CD14-positive monocyte (primary cell): ENCODE measurements around the gene TMEM18. TPM values are rescaled to one million over a fixed set of nuclear protein-coding genes. Genes with fewer than 3 reads are reported as not detected.
"Not testable (repeated sequence)": the region's sequence is repeated elsewhere in the genome, so short reads cannot be mapped to it uniquely, and the experiment has no call there.

Experiments
- DNase-seq, 3 donors: peaks; one replicate each; pipeline ENCODE4 v3.0.0-alpha.2; 2011 to 2022
- H2AFZ ChIP-seq: 2 replicates; pipeline ENCODE4 v1.6.0; 2012; ENCODE audit warnings: mild to moderate bottlenecking, low read depth, low read length, inconsistent platforms; ENCODE audit not compliant: insufficient read depth, poor library complexity, severe bottlenecking
- H3K27ac ChIP-seq, 2 donors: 1 replicate in 1 of 2; 2 replicates in 1 of 2; pipeline ENCODE4 v1.5.1; 2012 to 2013; ENCODE audit warnings: low read length in 2 of 2, control low read depth in 1 of 2, inconsistent platforms in 1 of 2, low read depth in 1 of 2, mild to moderate bottlenecking in 1 of 2
- H3K27me3 ChIP-seq, 2 donors: one replicate each; pipeline versions ENCODE4 v1.6.0 to v1.6.1; 2011 to 2013; ENCODE audit warnings: low read length in 2 of 2; ENCODE audit not compliant: control insufficient read depth in 2 of 2, insufficient read depth in 2 of 2
- H3K36me3 ChIP-seq, 2 donors: replicated peaks in 1 of 2; 1 replicate in 1 of 2; 2 replicates in 1 of 2; pipeline versions ENCODE4 v1.5.1 to v1.6.1; 2012 to 2013; ENCODE audit warnings: low read length in 2 of 2, control low read depth in 1 of 2, inconsistent platforms in 1 of 2, mild to moderate bottlenecking in 1 of 2; ENCODE audit not compliant: insufficient read depth in 2 of 2, control insufficient read depth in 1 of 2
- H3K4me1 ChIP-seq, 2 donors: 1 replicate in 1 of 2; 2 replicates in 1 of 2; pipeline versions ENCODE4 v1.5.1 to v1.6.1; 2012 to 2013; ENCODE audit warnings: low read length in 2 of 2, control low read depth in 1 of 2, inconsistent platforms in 1 of 2, mild to moderate bottlenecking in 1 of 2, moderate library complexity in 1 of 2; ENCODE audit not compliant: insufficient read depth in 2 of 2, control insufficient read depth in 1 of 2
- H3K4me2 ChIP-seq: replicated peaks from 2 replicates; pipeline ENCODE3; 2012; ENCODE audit warnings: low read length, moderate library complexity, mild to moderate bottlenecking; ENCODE audit not compliant: poor library complexity, severe bottlenecking; ENCODE audit errors: extremely low read depth
- H3K4me3 ChIP-seq, 3 experiments: fragments of 200-600 bp in 1 of 3; sonication (generic) in 1 of 3; replicated peaks in 1 of 3; 1 replicate in 2 of 3; 2 replicates in 1 of 3; pipeline ENCODE4 v1.5.1; 2011 to 2013; ENCODE audit warnings: low read length in 3 of 3, mild to moderate bottlenecking in 3 of 3, control low read depth in 2 of 3, low read depth in 2 of 3, inconsistent platforms in 1 of 3, moderate library complexity in 1 of 3
- H3K79me2 ChIP-seq: 2 replicates; pipeline ENCODE4 v1.6.0; 2012; ENCODE audit warnings: mild to moderate bottlenecking, control low read depth, inconsistent platforms, low read length, moderate library complexity; ENCODE audit not compliant: insufficient read depth
- H3K9ac ChIP-seq: 2 replicates; pipeline ENCODE4 v1.6.0; 2017; ENCODE audit warnings: low read length, mild to moderate bottlenecking; ENCODE audit not compliant: insufficient read depth, poor library complexity, severe bottlenecking
- H3K9me3 ChIP-seq, 2 donors: replicated peaks in 1 of 2; 1 replicate in 1 of 2; 2 replicates in 1 of 2; pipeline versions ENCODE4 v1.5.1 to v1.6.1; 2012 to 2013; ENCODE audit warnings: low read length in 2 of 2, control low read depth in 1 of 2; ENCODE audit not compliant: control insufficient read depth in 1 of 2, insufficient read depth in 1 of 2
- H4K20me1 ChIP-seq: 2 replicates; pipeline ENCODE4 v1.6.0; 2012; ENCODE audit warnings: mild to moderate bottlenecking, low read length, control low read depth, moderate library complexity; ENCODE audit not compliant: insufficient read depth
- H3K27ac Mint-ChIP-seq, 7 donors: one replicate each; pipeline ENCODE4 v1.8.0; 2020; ENCODE audit warnings: mild to moderate bottlenecking in 7 of 7, mixed read lengths in 7 of 7, moderate library complexity in 6 of 7, inconsistent platforms in 2 of 7
- H3K27me3 Mint-ChIP-seq, 3 donors: one replicate each; pipeline ENCODE4 v1.8.0; 2021 to 2022; ENCODE audit warnings: low read depth in 3 of 3, mild to moderate bottlenecking in 3 of 3, mixed read lengths in 3 of 3, moderate library complexity in 3 of 3, inconsistent platforms in 1 of 3
- H3K36me3 Mint-ChIP-seq, 2 donors: one replicate each; pipeline ENCODE4 v1.8.0; 2020; ENCODE audit warnings: mixed read lengths in 2 of 2, inconsistent platforms in 1 of 2, mild to moderate bottlenecking in 1 of 2
- H3K4me1 Mint-ChIP-seq: one replicate; pipeline ENCODE4 v1.8.0; 2020; ENCODE audit warnings: mild to moderate bottlenecking, mixed read lengths
- H3K4me3 Mint-ChIP-seq, 2 donors: one replicate each; pipeline ENCODE4 v1.8.0; 2020; ENCODE audit warnings: mild to moderate bottlenecking in 2 of 2, mixed read lengths in 2 of 2, moderate library complexity in 1 of 2
- H3K9me3 Mint-ChIP-seq, 7 donors: one replicate each; pipeline ENCODE4 v1.8.0; 2020 to 2022; ENCODE audit warnings: mixed read lengths in 7 of 7, mild to moderate bottlenecking in 6 of 7, moderate library complexity in 6 of 7, inconsistent platforms in 2 of 7
- WGBS: methylation state at CpG from one replicate; pipeline ENCODE4 v1.1.5; 2013; ENCODE audit warnings: missing lambda C conversion rate; ENCODE audit not compliant: insufficient coverage; 5-methylcytosine and 5-hydroxymethylcytosine counted together
- intact Hi-C, 2 donors: fragments of 100-400 bp; cut with micrococcal nuclease; formaldehyde crosslinking; loops; one replicate each; pipeline versions ENCODE4 v1.15.0 to v1.15.1; 2023
- polyA plus RNA-seq, 3 donors: library from polyadenylated mRNA; depleted of rRNA in 1 of 3; unstranded in 2 of 3; stranded (reverse) in 1 of 3; fragments of 300-500 nt in 2 of 3; fragments of >200 nt in 1 of 3; fragmentation: Illumina TruSeq in 2 of 3; gene quantifications; 1 replicate in 2 of 3; 2 replicates in 1 of 3; pipeline ENCODE4 v1.2.3, GENCODE V29; 2012 to 2021
- TF ChIP-seq, protein P1 (sequence below): fragments of 200-600 bp; IDR thresholded peaks from one replicate; pipeline ENCODE4 v1.8.0; 2022; ENCODE audit warnings: antibody characterized with exemption, mild to moderate bottlenecking

TMEM18 gene
- polyA plus RNA-seq, 3 donors, result 9.3 to 23.5 (median 21.8) TPM

DNA sequence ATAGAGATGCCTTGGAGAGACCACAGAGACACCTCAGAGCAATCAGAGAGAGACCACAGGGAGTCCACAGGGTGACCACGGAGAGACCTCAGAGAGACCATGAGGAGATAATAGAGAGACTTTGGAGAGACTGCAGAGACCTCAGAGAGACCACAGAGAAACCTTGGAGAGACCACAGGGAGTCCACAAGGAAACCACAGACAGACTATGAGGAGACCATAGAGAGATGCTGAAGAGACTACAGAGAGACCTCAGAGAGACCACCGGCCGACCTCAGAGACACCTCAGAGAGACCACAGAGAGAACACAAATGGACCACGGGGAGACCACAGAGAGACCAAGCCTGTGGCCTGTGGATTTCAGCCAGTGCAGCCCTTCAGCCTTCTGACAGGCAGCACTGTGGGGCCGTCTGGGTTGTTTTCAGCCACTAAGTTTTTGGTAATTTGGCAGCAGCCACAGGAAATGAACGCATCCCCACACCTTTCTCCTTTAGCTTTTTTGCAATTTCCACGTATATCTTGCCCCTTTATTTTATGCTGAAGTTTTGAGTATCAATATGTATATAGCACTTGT lies 11.4 kb upstream of the TMEM18 start:
- peaks cover 5 to 15% (median 11%) of the 10 kb centered on the region in 3 donors for H3K27me3 Mint-ChIP-seq
- peaks cover 21 to 34% (median 30%) of the 10 kb centered on the region in 7 donors for H3K9me3 Mint-ChIP-seq
- no peaks in the 10 kb centered on the region for H3K36me3 ChIP-seq
- no peak overlapping the region for H3K4me2 ChIP-seq
- H3K27me3 ChIP-seq, result no peaks in the 10 kb centered on the region
- H3K4me3 Mint-ChIP-seq, result no peak overlapping the region
- H3K4me1 Mint-ChIP-seq, result no peaks in the 10 kb centered on the region
- no peaks in the 10 kb centered on the region for H3K79me2 ChIP-seq
- H3K27ac ChIP-seq, result no peak overlapping the region
- H3K4me3 ChIP-seq, result no peak overlapping the region
- H3K36me3 Mint-ChIP-seq, result no peaks in the 10 kb centered on the region
- intact Hi-C loops, result no loop called here
- H3K9me3 ChIP-seq, result peaks cover 24 to 32% of the 10 kb centered on the region in 2 donors
- H2AFZ ChIP-seq, result no peak overlapping the region
- no peaks in the 10 kb centered on the region for H4K20me1 ChIP-seq
- no peak for DNase-seq
- TF ChIP-seq, protein P1, sequence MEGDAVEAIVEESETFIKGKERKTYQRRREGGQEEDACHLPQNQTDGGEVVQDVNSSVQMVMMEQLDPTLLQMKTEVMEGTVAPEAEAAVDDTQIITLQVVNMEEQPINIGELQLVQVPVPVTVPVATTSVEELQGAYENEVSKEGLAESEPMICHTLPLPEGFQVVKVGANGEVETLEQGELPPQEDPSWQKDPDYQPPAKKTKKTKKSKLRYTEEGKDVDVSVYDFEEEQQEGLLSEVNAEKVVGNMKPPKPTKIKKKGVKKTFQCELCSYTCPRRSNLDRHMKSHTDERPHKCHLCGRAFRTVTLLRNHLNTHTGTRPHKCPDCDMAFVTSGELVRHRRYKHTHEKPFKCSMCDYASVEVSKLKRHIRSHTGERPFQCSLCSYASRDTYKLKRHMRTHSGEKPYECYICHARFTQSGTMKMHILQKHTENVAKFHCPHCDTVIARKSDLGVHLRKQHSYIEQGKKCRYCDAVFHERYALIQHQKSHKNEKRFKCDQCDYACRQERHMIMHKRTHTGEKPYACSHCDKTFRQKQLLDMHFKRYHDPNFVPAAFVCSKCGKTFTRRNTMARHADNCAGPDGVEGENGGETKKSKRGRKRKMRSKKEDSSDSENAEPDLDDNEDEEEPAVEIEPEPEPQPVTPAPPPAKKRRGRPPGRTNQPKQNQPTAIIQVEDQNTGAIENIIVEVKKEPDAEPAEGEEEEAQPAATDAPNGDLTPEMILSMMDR, result no peak
- 63% methylated on average over 5 of the region's 7 CpGs for WGBS
- no peaks in the 10 kb centered on the region for H3K4me1 ChIP-seq
- H3K27ac Mint-ChIP-seq, result no peak overlapping the region
- no peak overlapping the region for H3K9ac ChIP-seq

DNA sequence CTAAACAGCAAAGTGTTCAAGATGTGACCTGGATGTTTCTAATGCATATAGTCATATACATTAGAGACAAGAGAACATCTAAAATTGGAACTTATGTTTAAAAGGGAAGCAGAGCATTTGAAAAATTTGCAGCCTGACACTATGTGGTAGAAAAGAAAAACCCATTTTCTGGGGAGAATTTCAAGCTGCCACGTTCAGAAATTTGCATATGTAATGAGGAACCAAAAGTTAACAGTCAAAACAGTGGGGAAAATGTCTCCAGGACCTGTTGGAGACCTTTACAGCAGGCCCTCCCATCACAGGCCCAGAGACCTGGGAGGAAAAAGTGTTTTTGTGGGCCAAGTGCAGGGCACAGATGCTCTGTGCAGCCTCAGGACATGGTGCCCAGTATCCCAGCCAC lies 8.2 kb upstream of the TMEM18 start:
- 75% methylated on average over 1 of the region's 1 CpG for WGBS

DNA sequence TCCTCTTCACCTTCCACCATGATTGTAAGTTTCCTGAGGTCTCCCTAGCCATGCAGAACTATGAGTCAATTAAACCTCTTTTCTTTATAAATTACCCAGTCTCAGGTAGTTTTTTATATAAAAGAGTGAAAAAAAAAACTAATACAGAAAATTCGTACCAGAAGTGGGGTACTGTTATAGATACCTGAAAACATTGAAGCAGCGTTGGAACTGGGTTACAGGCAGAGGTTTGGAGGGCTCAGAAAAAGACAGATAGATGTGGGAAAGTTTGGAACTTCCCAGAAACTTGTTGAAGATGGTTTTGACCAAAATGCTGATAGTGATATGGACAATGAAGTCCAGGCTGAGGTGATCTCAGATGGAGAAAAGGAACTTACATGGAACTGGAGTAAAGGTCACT lies 7.7 kb upstream of the TMEM18 start:
- DNase-seq, H4K20me1 ChIP-seq, intact Hi-C loops, H3K4me3 Mint-ChIP-seq, H3K4me3 ChIP-seq, H3K9ac ChIP-seq, H3K4me1 Mint-ChIP-seq, H3K27ac ChIP-seq, H3K36me3 Mint-ChIP-seq, H3K27ac Mint-ChIP-seq, H2AFZ ChIP-seq, H3K36me3 ChIP-seq, H3K27me3 ChIP-seq, H3K27me3 Mint-ChIP-seq, H3K4me2 ChIP-seq, H3K79me2 ChIP-seq, H3K4me1 ChIP-seq: not testable (repeated sequence)
- peaks cover 29 to 35% of the 10 kb centered on the region in 2 donors for H3K9me3 ChIP-seq
- 88% methylated on average over 2 of the region's 2 CpGs for WGBS
- H3K9me3 Mint-ChIP-seq, result peaks cover 27 to 43% (median 36%) of the 10 kb centered on the region in 7 donors

More for the DNA sequence above, 8.2 kb upstream of the TMEM18 start:
- peaks cover 29 to 35% of the 10 kb centered on the region in 2 donors for H3K9me3 ChIP-seq
- no peaks in the 10 kb centered on the region for H3K27me3 ChIP-seq
- peaks cover 27 to 43% (median 36%) of the 10 kb centered on the region in 7 donors for H3K9me3 Mint-ChIP-seq
- H3K4me3 Mint-ChIP-seq, result no peak overlapping the region
- H3K4me3 ChIP-seq, result no peak overlapping the region
- TF ChIP-seq, protein P1, result no peak
- no peaks in the 10 kb centered on the region for H4K20me1 ChIP-seq
- no peaks in the 10 kb centered on the region for H3K4me1 Mint-ChIP-seq
- H3K27ac Mint-ChIP-seq, result no peak overlapping the region
- no peak overlapping the region for H2AFZ ChIP-seq
- H3K4me2 ChIP-seq, result no peak overlapping the region
- DNase-seq, result no peak
- H3K36me3 ChIP-seq, result no peaks in the 10 kb centered on the region
- no peaks in the 10 kb centered on the region for H3K79me2 ChIP-seq
- no peaks in the 10 kb centered on the region for H3K4me1 ChIP-seq
- no peaks in the 10 kb centered on the region for H3K36me3 Mint-ChIP-seq
- intact Hi-C loops, result no loop called here
- H3K27me3 Mint-ChIP-seq, result peaks cover 3 to 11% (median 6%) of the 10 kb centered on the region in 3 donors
- H3K27ac ChIP-seq, result no peak overlapping the region
- H3K9ac ChIP-seq, result no peak overlapping the region
